CD4-positive, alpha-beta T cell treated with Interleukin-12 subunit alpha and Interleukin-12 subunit beta, for 1 hour (primary cell): ENCODE measurements around the gene VPS8.

ENCODE experiments used
- DNase-seq: peaks from one replicate; pipeline ENCODE4 v3.0.0-alpha.2; 2020

The VPS8 gene

DNA sequence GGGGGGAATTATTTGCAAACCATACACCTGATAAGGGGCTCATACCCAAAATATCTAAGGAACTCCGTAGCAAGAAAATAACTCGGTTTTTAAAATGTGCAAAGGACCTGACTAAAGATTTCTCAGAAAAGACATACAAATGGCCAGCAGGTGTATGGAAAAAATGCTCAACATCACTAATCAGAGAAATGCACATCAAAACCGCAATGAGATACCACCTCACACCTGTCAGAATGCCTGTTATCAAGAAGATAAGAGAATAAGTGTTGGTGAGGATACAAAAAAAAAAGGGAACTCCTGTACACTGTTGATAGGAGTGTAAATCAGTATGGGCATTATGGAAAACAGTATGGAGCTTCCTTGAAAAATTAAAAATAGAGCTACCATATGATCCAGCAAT lies 251.5 kb downstream of the VPS8 start:
- no peak for DNase-seq

DNA sequence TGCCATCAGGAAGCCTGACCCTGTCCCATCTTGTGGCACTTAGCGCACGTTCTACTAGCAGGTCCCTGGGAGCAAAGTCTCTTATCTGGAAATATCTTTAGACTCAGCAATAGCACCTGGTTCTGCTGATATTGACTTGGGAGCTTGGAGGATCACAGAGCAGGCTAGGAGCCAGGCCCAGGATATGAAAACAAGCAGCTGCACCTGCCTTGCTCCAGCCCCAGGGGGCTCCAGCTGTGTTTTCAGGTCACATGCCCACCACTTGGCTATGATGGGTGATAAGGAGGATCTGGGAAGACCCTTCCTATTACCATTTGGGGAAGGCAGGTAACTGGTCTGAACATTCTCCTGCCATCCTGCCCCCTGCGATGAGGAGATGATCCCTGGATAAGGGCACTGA lies 253.1 kb downstream of the VPS8 start:
- no peak for DNase-seq

DNA sequence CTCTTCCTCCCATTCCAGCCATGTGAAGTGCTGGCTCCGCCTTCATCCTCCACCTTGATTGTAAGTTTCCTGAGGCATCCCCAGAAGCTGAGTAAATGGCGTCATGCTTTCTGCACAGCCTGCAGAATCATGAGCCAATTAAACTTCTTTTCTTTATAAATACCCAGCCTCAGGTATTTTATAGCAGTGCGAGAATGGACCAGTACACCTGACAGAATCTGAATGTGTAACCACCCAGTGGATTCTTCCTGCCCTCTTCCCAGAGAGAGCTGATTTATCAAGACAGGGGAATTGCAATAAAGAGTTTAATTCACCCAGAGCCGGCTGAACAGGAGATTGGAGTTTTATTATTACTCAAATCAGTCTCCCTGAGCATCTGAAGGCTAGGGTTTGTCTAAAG lies 254.3 kb downstream of the VPS8 start:
- DNase-seq, result no peak

- no peak for DNase-seq
Observed at GRCh38 chr3:185067173-185067572, 255.2 kb downstream of the VPS8 start.

GRCh38 chr3:185069037-185070030 lies 257.4 kb downstream of the VPS8 start:
- DNase-seq, result no peak

DNA sequence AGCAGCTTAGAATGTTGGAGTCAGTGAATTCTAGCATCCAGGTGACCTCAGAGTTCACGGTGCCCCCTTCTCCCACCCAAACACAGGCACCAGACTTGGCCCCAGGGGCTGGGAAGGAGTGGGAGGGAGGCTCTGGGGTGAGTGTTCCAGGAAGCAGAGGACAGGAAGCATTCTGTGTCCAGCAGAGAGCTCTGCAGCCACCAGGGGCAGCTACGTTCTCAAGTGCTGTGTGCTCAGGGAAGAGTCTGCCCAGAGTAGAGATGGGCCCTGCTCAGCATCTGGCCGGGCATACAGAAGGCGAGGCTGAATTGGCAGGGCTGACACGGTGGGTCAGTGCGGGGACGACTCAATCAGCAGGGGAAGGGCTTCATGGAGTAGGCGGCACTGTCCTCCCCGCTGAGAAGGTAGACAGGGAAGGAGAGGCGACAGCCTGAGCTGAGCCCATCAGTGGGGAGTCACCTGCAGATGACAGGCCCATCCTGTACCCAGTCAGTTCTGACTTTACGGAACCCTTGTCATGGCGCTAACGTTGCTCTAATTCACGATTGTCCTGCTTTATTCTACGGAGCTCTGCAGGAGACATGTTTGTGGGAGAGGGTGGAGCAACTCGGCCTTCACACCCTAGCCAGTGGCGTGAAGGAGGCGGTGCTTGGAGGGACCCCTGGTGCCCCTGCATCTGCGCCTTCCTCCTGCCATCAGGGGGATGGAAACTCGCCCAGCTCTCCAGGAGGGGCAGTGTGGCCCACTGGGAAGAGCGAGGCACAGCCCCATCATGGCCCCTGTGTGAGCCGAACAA lies 258.7 kb downstream of the VPS8 start:
- DNase-seq, result no peak

GRCh38 chr3:185071287-185071800 lies 259.4 kb downstream of the VPS8 start:
- no peak for DNase-seq

DNA sequence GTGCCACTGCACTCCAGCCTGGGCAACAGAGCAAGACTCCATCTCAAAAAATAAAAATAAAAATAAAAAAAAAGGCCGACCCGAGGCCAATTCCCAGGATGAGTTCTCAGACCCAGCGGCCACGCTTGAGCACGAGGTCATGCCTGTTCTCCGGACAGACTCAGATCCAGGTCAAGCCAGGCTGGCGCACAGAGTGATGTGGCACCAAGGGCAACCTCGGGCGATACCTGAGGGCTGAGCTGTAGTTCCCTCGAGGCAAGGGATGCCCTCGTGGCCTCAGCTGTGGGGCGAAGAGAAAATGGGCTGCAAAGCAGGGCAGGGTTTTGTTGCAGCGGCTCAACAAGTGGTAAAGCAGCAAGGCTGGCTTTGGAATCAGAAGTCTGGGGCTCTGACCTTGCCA lies 263.6 kb downstream of the VPS8 start:
- no peak for DNase-seq

GRCh38 chr3:185076219-185076618 lies 264.3 kb downstream of the VPS8 start:
- no peak for DNase-seq

GRCh38 chr3:185079625-185080024 lies 267.7 kb downstream of the VPS8 start:
- no peak for DNase-seq

- DNase-seq, result no peak
Observed at GRCh38 chr3:185081521-185081920, 269.6 kb downstream of the VPS8 start.

DNA sequence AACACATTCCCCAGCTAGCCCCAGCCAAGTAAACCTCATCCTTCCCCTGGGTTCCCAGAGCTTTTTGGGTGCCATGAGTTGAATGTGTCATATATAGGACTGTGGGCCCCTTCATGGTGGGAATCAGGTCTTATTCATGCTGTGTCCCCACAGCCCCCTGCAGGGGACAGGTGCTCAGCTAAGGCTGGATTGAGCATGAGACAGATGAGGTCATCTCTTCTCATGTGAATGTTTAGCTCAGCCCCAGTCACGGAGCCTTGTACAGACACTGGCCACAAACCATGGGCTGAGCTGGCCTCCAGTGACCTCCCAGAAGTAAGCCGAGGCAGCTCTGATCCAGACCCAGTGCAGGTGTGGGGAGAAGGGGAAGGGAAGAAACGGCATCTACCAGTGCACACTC lies 270.2 kb downstream of the VPS8 start:
- no peak for DNase-seq

DNA sequence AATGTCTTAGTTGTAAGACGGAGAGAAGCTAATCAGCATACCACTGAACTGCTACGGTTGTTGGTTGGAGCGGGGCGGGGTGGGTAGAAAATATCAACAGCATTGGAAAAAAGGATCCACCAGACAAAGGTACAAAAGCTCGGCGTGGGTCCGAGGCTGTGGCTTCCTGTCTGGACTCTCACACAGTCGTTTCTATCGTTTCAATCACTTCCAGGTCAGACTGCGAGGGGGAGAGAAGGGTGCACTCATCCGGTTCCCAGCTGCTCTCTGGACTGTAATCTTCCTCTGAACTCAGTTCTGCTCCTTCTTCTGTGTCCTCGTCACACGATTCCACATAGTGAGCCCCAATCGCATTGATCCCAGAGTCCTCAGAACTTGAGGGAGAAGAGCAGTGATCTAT lies 270.9 kb downstream of the VPS8 start:
- DNase-seq, result no peak

DNA sequence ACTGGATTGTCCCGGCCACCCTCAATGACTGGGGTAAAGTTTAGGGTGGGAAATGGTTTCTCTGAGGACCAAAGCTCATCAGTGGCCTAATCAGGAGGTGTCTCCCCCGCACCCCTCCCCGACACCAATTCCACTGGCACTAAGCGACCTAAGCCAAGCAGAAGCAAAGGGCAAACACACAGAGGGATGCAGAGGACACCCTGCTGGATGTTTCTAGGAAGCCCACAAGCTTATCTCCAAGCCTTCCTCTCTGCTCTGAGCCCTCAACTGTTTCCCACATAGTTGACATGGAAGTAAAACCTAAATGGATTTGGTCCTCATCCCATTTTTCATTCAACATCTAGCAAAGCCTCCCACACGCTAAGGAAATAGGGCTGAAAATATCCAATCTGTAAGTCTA lies 272.4 kb downstream of the VPS8 start:
- no peak for DNase-seq

- no peak for DNase-seq
Observed at GRCh38 chr3:185084901-185085300, 272.9 kb downstream of the VPS8 start.

- no peak for DNase-seq
Observed at GRCh38 chr3:185087419-185087818, 275.5 kb downstream of the VPS8 start.

DNA sequence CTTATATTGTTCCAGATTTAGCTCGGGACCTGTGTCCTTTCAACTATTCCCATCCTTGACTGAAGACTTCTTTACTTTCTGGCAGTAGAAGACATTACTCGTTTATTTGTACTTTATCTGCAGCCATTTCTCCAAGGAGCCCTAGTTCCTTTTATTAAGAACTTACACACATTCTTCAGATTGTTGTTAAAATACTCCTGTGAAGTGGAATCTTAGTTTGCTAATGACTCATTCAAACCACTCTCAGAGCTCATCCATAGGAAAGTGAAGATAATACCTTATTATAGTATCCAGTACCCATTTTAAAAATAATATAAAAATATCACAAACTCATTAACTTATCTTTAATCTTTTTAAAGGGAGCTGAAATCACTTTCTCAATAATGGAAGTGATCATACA lies 277.4 kb downstream of the VPS8 start:
- DNase-seq, result no peak

DNA sequence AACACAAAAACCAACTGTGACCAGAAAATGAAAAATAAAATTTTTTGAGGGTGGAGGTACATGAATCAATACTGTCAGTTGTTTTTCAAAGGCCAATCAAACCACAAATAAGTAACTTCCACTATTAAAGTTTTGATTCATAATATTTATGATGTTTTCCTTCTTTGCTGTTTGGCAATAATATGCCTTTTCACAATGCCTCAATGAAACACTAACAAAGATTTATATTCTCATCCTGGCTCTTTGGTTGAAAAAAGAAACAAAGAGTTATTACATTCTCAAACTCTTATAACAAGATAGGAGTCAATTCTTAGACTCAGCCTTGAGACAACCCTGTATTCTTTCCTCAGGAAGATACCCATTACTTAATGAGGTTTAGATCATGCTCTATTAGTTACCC lies 277.8 kb downstream of the VPS8 start:
- no peak for DNase-seq

DNA sequence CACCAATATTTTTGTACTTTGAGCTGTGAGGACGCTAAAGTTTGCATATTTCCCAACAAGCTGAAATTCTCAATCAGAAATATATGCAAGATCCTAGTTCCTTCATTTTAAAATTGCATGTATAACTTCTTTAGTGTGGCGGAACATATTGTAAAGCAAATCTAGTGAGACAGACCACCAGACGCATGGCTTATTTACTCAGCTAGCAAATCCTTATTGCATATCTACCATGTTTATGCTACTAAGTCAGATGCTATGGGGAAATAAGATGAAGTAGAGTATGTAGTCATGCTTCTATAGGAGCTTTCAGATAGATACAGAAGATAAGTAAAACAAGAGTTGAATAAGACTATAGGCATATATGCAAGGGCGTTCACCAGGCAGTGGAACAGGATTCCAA lies 278.8 kb downstream of the VPS8 start:
- DNase-seq, result no peak

GRCh38 chr3:185093116-185093515 lies 281.1 kb downstream of the VPS8 start:
- DNase-seq, result no peak

- DNase-seq, result no peak
Observed at GRCh38 chr3:185094697-185095096, 282.7 kb downstream of the VPS8 start.
